GM15510 (cell line): Measurements from ENCODE around the gene TMEM181.

ENCODE experiments used
- POLR2A ChIP-seq: IDR thresholded peaks from 3 replicates; pipeline ENCODE4 v1.6.1; 2011; ENCODE audit warnings: borderline replicate concordance; ENCODE audit not compliant: insufficient read length; ENCODE audit errors: extremely low read depth

The TMEM181 gene

GRCh38 chr6:158567871-158568401 is 8.0 kb downstream of the TMEM181 start:
- no peak for TF ChIP-seq POLR2A

GRCh38 chr6:158568549-158568948 is 8.7 kb downstream of the TMEM181 start:
- no peak for TF ChIP-seq POLR2A

DNA sequence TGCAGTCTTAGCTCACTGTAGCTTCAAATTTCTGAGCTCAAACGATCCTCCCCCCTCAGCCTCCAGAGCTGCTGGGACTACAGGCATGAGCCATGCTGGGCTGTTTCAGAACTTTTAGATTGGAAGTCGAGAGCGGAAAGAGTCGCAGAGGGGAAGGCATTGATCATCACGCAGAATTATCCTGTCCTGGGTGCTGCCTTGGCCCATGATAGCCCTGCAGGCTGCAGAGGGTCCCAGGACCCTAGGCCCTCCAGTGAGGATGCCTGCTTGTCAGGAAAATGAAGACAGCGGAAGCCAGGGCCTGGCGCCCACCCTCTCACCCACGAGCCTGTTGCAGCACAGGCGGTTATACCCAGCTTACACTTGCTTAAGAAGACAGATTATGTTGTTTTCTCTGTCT is 9.1 kb downstream of the TMEM181 start:
- TF ChIP-seq POLR2A: no peak

- no peak for TF ChIP-seq POLR2A
Measured at GRCh38 chr6:158570681-158570962, 10.7 kb downstream of the TMEM181 start.

DNA sequence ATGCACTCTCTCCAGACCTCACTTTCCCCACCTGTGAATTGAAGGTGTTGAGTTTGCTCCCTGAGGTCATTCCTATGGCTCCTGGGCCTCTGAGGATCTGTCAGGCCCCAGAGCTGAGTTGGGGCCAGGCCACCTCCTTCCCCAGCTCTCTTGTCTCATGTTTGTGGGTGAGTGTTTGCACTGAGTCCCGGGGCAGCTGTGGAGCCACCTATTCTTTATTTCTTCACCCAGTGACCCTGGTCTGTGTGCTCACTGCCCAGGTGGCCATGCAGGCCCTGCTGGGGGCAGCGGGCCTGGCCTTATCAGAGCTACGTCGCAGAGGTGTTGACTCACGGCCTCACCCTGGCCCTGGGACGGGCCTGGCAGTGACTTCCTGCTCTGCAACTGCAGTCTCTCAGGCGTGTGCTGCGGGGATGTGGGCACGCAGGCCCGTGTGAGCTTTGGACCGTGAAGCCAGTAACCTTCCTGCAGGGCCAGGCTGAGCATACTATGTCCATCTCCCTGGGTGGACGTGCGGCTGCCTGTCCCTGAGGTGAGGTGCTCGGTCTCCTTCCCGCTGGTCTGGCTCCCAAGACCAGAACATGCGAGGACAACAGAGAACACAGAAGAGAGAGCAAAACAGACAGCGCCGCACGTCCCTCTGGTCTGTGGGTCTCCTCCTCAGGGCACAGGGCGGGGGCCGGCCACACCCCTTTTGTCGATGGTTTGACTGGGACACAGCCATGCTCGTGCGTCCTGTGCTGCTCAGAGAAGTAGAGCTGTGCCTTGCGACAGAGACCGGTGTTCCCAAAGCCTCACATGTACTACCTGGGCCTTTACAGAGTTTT is 12.1 kb downstream of the TMEM181 start:
- TF ChIP-seq POLR2A: no peak

DNA sequence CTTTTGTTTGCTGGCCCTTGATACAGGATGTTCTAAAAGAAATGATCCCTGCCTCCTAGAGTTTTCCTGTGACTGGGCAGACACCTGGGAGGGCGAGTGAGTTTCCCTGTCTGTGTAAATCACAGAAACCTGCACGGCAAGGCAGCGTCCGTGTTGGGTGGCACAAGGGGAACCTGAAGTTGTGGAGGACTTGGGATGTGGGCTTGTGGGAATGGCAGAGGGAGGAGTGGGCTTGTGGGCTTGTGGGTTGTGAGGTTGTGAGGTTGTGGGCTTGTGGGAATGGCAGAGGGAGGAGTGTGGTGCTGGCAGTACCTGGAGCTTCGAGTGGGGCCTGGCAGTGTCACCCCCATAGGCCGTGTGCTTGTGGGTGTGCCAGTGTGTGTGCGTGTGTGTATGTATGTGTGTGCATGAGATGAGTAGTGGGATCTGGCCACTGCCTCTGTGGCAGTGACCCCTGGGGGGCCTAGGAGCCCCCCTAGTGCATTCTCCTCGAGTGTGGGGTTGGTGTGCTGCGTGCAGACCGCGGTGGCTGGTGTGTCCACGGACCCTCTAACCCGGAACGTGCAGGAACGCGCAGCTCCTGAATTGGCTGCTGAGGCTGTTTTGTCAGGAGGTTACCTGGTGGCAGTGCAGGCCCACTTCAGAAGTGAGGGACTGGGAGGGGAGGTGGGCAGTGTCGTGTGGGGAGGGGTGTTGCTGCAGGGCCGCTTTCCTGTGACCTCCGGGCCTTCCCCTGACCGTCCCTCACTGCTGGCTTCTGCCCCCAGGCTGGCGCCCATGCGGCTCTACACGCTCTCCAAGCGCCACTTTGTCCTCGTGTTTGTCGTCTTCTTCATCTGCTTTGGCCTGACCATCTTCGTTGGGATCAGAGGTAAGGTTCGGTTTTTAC is 13.0 kb downstream of the TMEM181 start:
- TF ChIP-seq POLR2A: no peak

DNA sequence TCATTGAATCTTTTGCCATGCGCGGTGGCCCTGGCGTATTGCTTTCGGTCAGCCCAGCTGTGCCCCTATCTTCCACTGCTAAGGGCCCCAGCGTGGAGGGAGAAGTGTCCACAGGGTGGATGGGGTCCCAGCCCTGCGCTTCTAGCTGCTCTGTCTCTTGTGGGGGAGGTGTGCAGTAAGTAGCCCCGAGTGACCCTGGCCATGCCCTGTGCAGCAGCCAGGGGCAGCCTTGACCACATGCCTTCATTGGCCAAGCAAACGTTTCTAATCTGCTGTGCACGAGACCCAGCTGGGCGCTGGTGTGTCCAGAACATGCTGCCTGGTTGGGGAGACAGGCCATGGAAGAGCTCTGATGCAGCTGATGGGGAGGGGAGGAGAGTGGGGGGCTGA is 13.6 kb downstream of the TMEM181 start:
- TF ChIP-seq POLR2A: no peak

DNA sequence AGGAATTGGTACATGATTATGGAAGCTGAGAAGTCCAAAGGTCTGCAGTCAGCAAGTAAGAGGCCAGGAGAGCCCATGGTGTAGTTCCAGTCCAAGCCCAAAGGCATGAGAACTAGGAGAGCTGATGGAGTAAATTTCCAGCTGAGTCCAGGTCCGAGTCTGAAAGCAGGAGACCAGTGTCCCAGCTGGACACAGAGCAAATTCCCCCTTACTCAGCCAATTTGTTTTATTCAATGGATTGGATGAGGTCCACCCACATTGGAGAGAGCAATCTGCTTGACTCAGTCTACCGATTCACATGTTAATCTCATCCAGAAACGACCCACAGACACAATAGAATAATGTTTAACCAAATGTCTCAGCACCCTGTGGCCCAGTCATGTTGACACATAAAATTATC is 14.9 kb downstream of the TMEM181 start:
- TF ChIP-seq POLR2A: no peak

GRCh38 chr6:158575550-158575949 is 15.7 kb downstream of the TMEM181 start:
- no peak for TF ChIP-seq POLR2A

GRCh38 chr6:158584236-158584651 is 24.4 kb downstream of the TMEM181 start:
- TF ChIP-seq POLR2A: no peak

DNA sequence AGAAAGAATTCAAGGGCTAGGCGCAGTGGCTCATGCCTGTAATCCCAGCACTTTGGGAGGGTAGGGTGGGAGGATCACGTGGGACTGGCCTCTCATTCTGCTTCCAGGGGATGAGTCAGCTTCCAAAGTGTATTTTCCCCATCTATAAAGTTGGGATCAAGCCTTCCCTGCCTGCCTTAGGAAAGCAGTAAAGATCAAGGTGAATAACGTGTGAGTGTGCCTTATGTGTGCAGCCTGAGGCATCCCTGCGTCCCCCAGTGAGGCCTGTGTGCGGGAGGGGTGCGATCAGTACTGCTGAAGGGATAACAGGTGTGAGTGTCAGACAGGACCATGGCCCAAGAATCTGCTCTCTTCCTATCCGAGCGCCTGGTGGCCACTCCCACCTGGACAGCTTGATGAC is 26.8 kb downstream of the TMEM181 start:
- no peak for TF ChIP-seq POLR2A

DNA sequence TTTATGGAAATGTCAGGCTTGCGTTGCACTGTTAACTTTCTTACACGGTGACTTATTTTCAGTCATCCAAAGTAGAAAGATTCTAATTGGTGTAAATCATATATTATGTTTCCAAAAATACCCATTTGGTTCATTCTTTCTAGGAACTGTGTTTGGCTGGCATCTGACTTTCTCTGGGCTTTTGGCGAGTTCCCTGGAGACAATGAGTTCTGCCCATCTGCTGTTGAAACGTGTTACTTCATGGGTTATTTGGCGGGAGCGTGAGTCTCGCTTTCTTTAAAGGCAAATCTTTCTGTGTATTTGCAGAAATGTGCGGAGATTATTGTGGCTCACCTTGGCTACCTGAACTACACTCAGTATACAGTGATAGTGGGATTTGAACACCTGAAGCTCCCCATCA is 29.5 kb downstream of the TMEM181 start:
- TF ChIP-seq POLR2A: no peak

- TF ChIP-seq POLR2A: no peak
Measured at GRCh38 chr6:158591134-158591809, 31.4 kb downstream of the TMEM181 start.

- no peak for TF ChIP-seq POLR2A
Measured at GRCh38 chr6:158591810-158592209, 31.9 kb downstream of the TMEM181 start.

DNA sequence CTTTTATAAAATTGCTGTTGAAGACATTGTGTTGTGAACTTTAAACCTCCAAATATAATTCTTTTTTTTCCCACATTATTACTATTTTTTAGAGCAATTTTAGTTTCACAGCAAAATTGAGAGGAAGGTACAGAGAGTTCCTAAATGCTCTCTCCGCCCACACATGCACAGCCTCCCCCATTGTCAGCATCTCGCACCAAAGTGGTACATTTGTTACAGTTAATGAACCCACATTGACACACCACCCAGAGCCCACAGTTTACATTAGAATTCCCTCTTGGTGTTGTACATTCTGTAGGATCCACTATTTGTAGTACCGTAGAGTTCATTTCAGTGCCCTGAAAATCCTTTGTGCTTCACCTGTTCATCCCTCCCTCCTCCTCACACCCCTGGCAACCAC is 33.8 kb downstream of the TMEM181 start:
- TF ChIP-seq POLR2A: no peak
